ENCODE data around the gene XIRP2. TPM values are rescaled to one million over a fixed set of nuclear protein-coding genes. Genes with fewer than 3 reads are reported as not detected.
"Not testable (repeated sequence)": the region's sequence is repeated elsewhere in the genome, so short reads cannot be mapped to it uniquely, and the experiment has no call there.

XIRP2 gene
- total RNA-seq, 1 donor from 2014 or later = not detected

GRCh38 chr2:167098931-167099330 lies 210.7 kb downstream of the XIRP2 start:
- DNase-seq (ENCODE audit: low spot score); H3K4me3 Mint-ChIP-seq; H3K27ac Mint-ChIP-seq; H3K36me3 Mint-ChIP-seq (ENCODE audit: low read depth); H3K9me3 Mint-ChIP-seq; H3K4me1 Mint-ChIP-seq (ENCODE audit: low read depth); intact Hi-C loops (cut with micrococcal nuclease); H3K27me3 Mint-ChIP-seq (ENCODE audit: insufficient read depth): not testable (repeated sequence)

- H3K9me3 Mint-ChIP-seq = no peaks in the 10 kb centered on the region
- no peak overlapping the region for H3K27ac Mint-ChIP-seq
- DNase-seq (ENCODE audit: low spot score) = no peak
- H3K4me1 Mint-ChIP-seq (ENCODE audit: low read depth) = no peaks in the 10 kb centered on the region
- intact Hi-C loops (cut with micrococcal nuclease) = no loop called here
- no peaks in the 10 kb centered on the region for H3K27me3 Mint-ChIP-seq (ENCODE audit: insufficient read depth)
- no peak overlapping the region for H3K4me3 Mint-ChIP-seq
- no peaks in the 10 kb centered on the region for H3K36me3 Mint-ChIP-seq (ENCODE audit: low read depth)
Measured at GRCh38 chr2:167100506-167100905, 212.2 kb downstream of the XIRP2 start.

- Mint-ChIP-seq H3K4me1 (ENCODE audit: low read depth) (no peaks in the 10 kb centered on the region), H3K9me3 (no peaks in the 10 kb centered on the region), H3K27me3 (ENCODE audit: insufficient read depth) (no peaks in the 10 kb centered on the region), H3K27ac (no peak overlapping the region), H3K36me3 (ENCODE audit: low read depth) (no peaks in the 10 kb centered on the region), H3K4me3 (no peak overlapping the region)
- DNase-seq (ENCODE audit: low spot score) = no peak
- intact Hi-C loops (cut with micrococcal nuclease) = no loop called here
Measured at GRCh38 chr2:167103028-167103756, 214.9 kb downstream of the XIRP2 start.

- Mint-ChIP-seq H3K9me3 (no peaks in the 10 kb centered on the region), H3K27me3 (ENCODE audit: insufficient read depth) (no peaks in the 10 kb centered on the region), H3K36me3 (ENCODE audit: low read depth) (no peaks in the 10 kb centered on the region), H3K4me3 (no peak overlapping the region), H3K4me1 (ENCODE audit: low read depth) (no peaks in the 10 kb centered on the region), H3K27ac (no peak overlapping the region)
- intact Hi-C loops (cut with micrococcal nuclease) = no loop called here
- DNase-seq (ENCODE audit: low spot score) = no peak
Measured at GRCh38 chr2:167103757-167104133, 215.5 kb downstream of the XIRP2 start.

GRCh38 chr2:167104691-167105090 lies 216.4 kb downstream of the XIRP2 start:
- no peak overlapping the region for H3K27ac Mint-ChIP-seq
- H3K4me1 Mint-ChIP-seq (ENCODE audit: low read depth) = no peaks in the 10 kb centered on the region
- H3K4me3 Mint-ChIP-seq = no peak overlapping the region
- no peaks in the 10 kb centered on the region for H3K9me3 Mint-ChIP-seq
- intact Hi-C loops (cut with micrococcal nuclease) = no loop called here
- no peaks in the 10 kb centered on the region for H3K36me3 Mint-ChIP-seq (ENCODE audit: low read depth)
- DNase-seq (ENCODE audit: low spot score) = no peak
- H3K27me3 Mint-ChIP-seq (ENCODE audit: insufficient read depth) = no peaks in the 10 kb centered on the region

- H3K9me3 Mint-ChIP-seq; H3K27me3 Mint-ChIP-seq (ENCODE audit: insufficient read depth); DNase-seq (ENCODE audit: low spot score); H3K27ac Mint-ChIP-seq; H3K36me3 Mint-ChIP-seq (ENCODE audit: low read depth); H3K4me3 Mint-ChIP-seq; H3K4me1 Mint-ChIP-seq (ENCODE audit: low read depth); intact Hi-C loops (cut with micrococcal nuclease): not testable (repeated sequence)
Measured at GRCh38 chr2:167109682-167110081, 221.4 kb downstream of the XIRP2 start.

GRCh38 chr2:167110345-167110744 lies 222.1 kb downstream of the XIRP2 start:
- H3K27ac Mint-ChIP-seq = no peak overlapping the region
- H3K4me3 Mint-ChIP-seq = no peak overlapping the region
- no peaks in the 10 kb centered on the region for H3K27me3 Mint-ChIP-seq (ENCODE audit: insufficient read depth)
- intact Hi-C loops (cut with micrococcal nuclease) = no loop called here
- no peaks in the 10 kb centered on the region for H3K4me1 Mint-ChIP-seq (ENCODE audit: low read depth)
- no peaks in the 10 kb centered on the region for H3K36me3 Mint-ChIP-seq (ENCODE audit: low read depth)
- no peak for DNase-seq (ENCODE audit: low spot score)
- H3K9me3 Mint-ChIP-seq = no peaks in the 10 kb centered on the region

- no peak for DNase-seq (ENCODE audit: low spot score)
- Mint-ChIP-seq H3K27ac (no peak overlapping the region), H3K27me3 (ENCODE audit: insufficient read depth) (no peaks in the 10 kb centered on the region), H3K9me3 (no peaks in the 10 kb centered on the region), H3K36me3 (ENCODE audit: low read depth) (no peaks in the 10 kb centered on the region), H3K4me1 (ENCODE audit: low read depth) (no peaks in the 10 kb centered on the region), H3K4me3 (no peak overlapping the region)
- intact Hi-C loops (cut with micrococcal nuclease) = no loop called here
Measured at GRCh38 chr2:167114018-167114417, 225.7 kb downstream of the XIRP2 start.

GRCh38 chr2:167115541-167115940 lies 227.3 kb downstream of the XIRP2 start:
- no peaks in the 10 kb centered on the region for H3K9me3 Mint-ChIP-seq
- H3K27me3 Mint-ChIP-seq (ENCODE audit: insufficient read depth) = no peaks in the 10 kb centered on the region
- intact Hi-C loops (cut with micrococcal nuclease) = no loop called here
- H3K4me3 Mint-ChIP-seq = no peak overlapping the region
- no peak for DNase-seq (ENCODE audit: low spot score)
- H3K36me3 Mint-ChIP-seq (ENCODE audit: low read depth) = no peaks in the 10 kb centered on the region
- H3K27ac Mint-ChIP-seq = no peak overlapping the region
- no peaks in the 10 kb centered on the region for H3K4me1 Mint-ChIP-seq (ENCODE audit: low read depth)

- H3K36me3 Mint-ChIP-seq (ENCODE audit: low read depth) = no peaks in the 10 kb centered on the region
Measured at GRCh38 chr2:167122389-167122788, 234.1 kb downstream of the XIRP2 start.

GRCh38 chr2:167126165-167126564 lies 237.9 kb downstream of the XIRP2 start:
- Mint-ChIP-seq H3K27ac (no peak overlapping the region), H3K4me3 (no peak overlapping the region), H3K9me3 (no peaks in the 10 kb centered on the region), H3K36me3 (ENCODE audit: low read depth) (no peaks in the 10 kb centered on the region), H3K27me3 (ENCODE audit: insufficient read depth) (no peaks in the 10 kb centered on the region), H3K4me1 (ENCODE audit: low read depth) (no peaks in the 10 kb centered on the region)
- DNase-seq (ENCODE audit: low spot score) = no peak
- intact Hi-C loops (cut with micrococcal nuclease) = no loop called here

More at GRCh38 chr2:167122389-167122788, 234.1 kb downstream of the XIRP2 start:
- DNase-seq (ENCODE audit: low spot score) = no peak
- H3K9me3 Mint-ChIP-seq = no peaks in the 10 kb centered on the region
- H3K4me1 Mint-ChIP-seq (ENCODE audit: low read depth) = no peaks in the 10 kb centered on the region
- no peak overlapping the region for H3K4me3 Mint-ChIP-seq
- intact Hi-C loops (cut with micrococcal nuclease) = no loop called here
- H3K27me3 Mint-ChIP-seq (ENCODE audit: insufficient read depth) = no peaks in the 10 kb centered on the region
- H3K27ac Mint-ChIP-seq = no peak overlapping the region

- no peaks in the 10 kb centered on the region for H3K36me3 Mint-ChIP-seq (ENCODE audit: low read depth)
- no peak overlapping the region for H3K27ac Mint-ChIP-seq
- DNase-seq (ENCODE audit: low spot score) = no peak
- no peaks in the 10 kb centered on the region for H3K27me3 Mint-ChIP-seq (ENCODE audit: insufficient read depth)
- H3K4me3 Mint-ChIP-seq = no peak overlapping the region
- no peaks in the 10 kb centered on the region for H3K4me1 Mint-ChIP-seq (ENCODE audit: low read depth)
- H3K9me3 Mint-ChIP-seq = no peaks in the 10 kb centered on the region
- intact Hi-C loops (cut with micrococcal nuclease) = no loop called here
Measured at GRCh38 chr2:167127135-167127534, 238.9 kb downstream of the XIRP2 start.

GRCh38 chr2:167128130-167128529 lies 239.8 kb downstream of the XIRP2 start:
- Mint-ChIP-seq H3K4me3 (no peak overlapping the region), H3K4me1 (ENCODE audit: low read depth) (no peaks in the 10 kb centered on the region), H3K27ac (no peak overlapping the region), H3K9me3 (no peaks in the 10 kb centered on the region), H3K27me3 (ENCODE audit: insufficient read depth) (no peaks in the 10 kb centered on the region), H3K36me3 (ENCODE audit: low read depth) (no peaks in the 10 kb centered on the region)
- no peak for DNase-seq (ENCODE audit: low spot score)
- intact Hi-C loops (cut with micrococcal nuclease) = no loop called here

GRCh38 chr2:167132066-167132465 lies 243.8 kb downstream of the XIRP2 start:
- DNase-seq (ENCODE audit: low spot score) = no peak
- Mint-ChIP-seq H3K4me1 (ENCODE audit: low read depth) (no peaks in the 10 kb centered on the region), H3K27ac (no peak overlapping the region), H3K4me3 (no peak overlapping the region), H3K36me3 (ENCODE audit: low read depth) (no peaks in the 10 kb centered on the region), H3K27me3 (ENCODE audit: insufficient read depth) (no peaks in the 10 kb centered on the region), H3K9me3 (no peaks in the 10 kb centered on the region)
- intact Hi-C loops (cut with micrococcal nuclease) = no loop called here
